ENCODE measurements around the gene IGSF5. TPM values are rescaled to one million over a fixed set of nuclear protein-coding genes. Genes with fewer than 3 reads are reported as not detected.

The IGSF5 gene
- polyA plus RNA-seq, 3 donors, result not detected

- Mint-ChIP-seq H3K9me3 (peaks cover 0 to 5% (median 2%) of the 10 kb centered on the region in 7 donors), H3K27ac (no peak overlapping the region), H3K27me3 (ENCODE audit: low read depth in 3 of 3) (peaks cover 0 to 2% (median 0%) of the 10 kb centered on the region in 3 donors), H3K4me3 (no peak overlapping the region), H3K36me3 (no peaks in the 10 kb centered on the region), H3K4me1 (no peaks in the 10 kb centered on the region)
- Histone ChIP-seq H3K9me3 (replicated peaks in 1 of 2; ENCODE audit: control insufficient read depth in 1 of 2, insufficient read depth in 1 of 2, low read length in 2 of 2) (no peaks in the 10 kb centered on the region), H3K4me2 (replicated peaks; ENCODE audit: extremely low read depth, low read length, poor library complexity, severe bottlenecking) (no peak overlapping the region), H3K27ac (ENCODE audit: low read depth in 1 of 2, low read length in 2 of 2) (no peak overlapping the region), H2AFZ (ENCODE audit: insufficient read depth, low read depth, low read length, poor library complexity, severe bottlenecking) (no peak overlapping the region), H4K20me1 (ENCODE audit: insufficient read depth, low read length) (no peaks in the 10 kb centered on the region), H3K36me3 (replicated peaks in 1 of 2; ENCODE audit: control insufficient read depth in 1 of 2, insufficient read depth in 2 of 2, low read length in 2 of 2) (no peaks in the 10 kb centered on the region), H3K4me1 (ENCODE audit: control insufficient read depth in 1 of 2, insufficient read depth in 2 of 2, low read length in 2 of 2) (no peaks in the 10 kb centered on the region), H3K79me2 (ENCODE audit: insufficient read depth, low read length) (no peaks in the 10 kb centered on the region), H3K4me3 (replicated peaks in 1 of 3; ENCODE audit: low read depth in 2 of 3, low read length in 3 of 3) (no peak overlapping the region), H3K27me3 (ENCODE audit: control insufficient read depth in 2 of 2, insufficient read depth in 2 of 2, low read length in 2 of 2) (no peaks in the 10 kb centered on the region), H3K9ac (ENCODE audit: insufficient read depth, low read length, poor library complexity, severe bottlenecking) (no peak overlapping the region)
- no peak for TF ChIP-seq CTCF (IDR thresholded peaks at IDR 0.05)
- intact Hi-C loops (cut with micrococcal nuclease), result no loop called here
- no peak for DNase-seq
- 96% methylated on average over 6 of the region's 7 CpGs for WGBS (ENCODE audit: insufficient coverage)
Observed at GRCh38 chr21:39799178-39799577, 54.2 kb downstream of the IGSF5 start.

GRCh38 chr21:39800311-39800710 is 55.3 kb downstream of the IGSF5 start:
- Histone ChIP-seq H3K27me3 (ENCODE audit: control insufficient read depth in 2 of 2, insufficient read depth in 2 of 2, low read length in 2 of 2) (no peaks in the 10 kb centered on the region), H3K9ac (ENCODE audit: insufficient read depth, low read length, poor library complexity, severe bottlenecking) (no peak overlapping the region), H3K27ac (ENCODE audit: low read depth in 1 of 2, low read length in 2 of 2) (no peak overlapping the region), H3K36me3 (replicated peaks in 1 of 2; ENCODE audit: control insufficient read depth in 1 of 2, insufficient read depth in 2 of 2, low read length in 2 of 2) (no peaks in the 10 kb centered on the region), H4K20me1 (ENCODE audit: insufficient read depth, low read length) (no peaks in the 10 kb centered on the region), H3K4me1 (ENCODE audit: control insufficient read depth in 1 of 2, insufficient read depth in 2 of 2, low read length in 2 of 2) (no peaks in the 10 kb centered on the region), H3K9me3 (replicated peaks in 1 of 2; ENCODE audit: control insufficient read depth in 1 of 2, insufficient read depth in 1 of 2, low read length in 2 of 2) (no peaks in the 10 kb centered on the region), H3K4me3 (replicated peaks in 1 of 3; ENCODE audit: low read depth in 2 of 3, low read length in 3 of 3) (no peak overlapping the region), H2AFZ (ENCODE audit: insufficient read depth, low read depth, low read length, poor library complexity, severe bottlenecking) (no peak overlapping the region), H3K79me2 (ENCODE audit: insufficient read depth, low read length) (no peaks in the 10 kb centered on the region), H3K4me2 (replicated peaks; ENCODE audit: extremely low read depth, low read length, poor library complexity, severe bottlenecking) (no peak overlapping the region)
- intact Hi-C loops (cut with micrococcal nuclease), result no loop called here
- DNase-seq, result no peak
- Mint-ChIP-seq H3K4me1 (no peaks in the 10 kb centered on the region), H3K27me3 (ENCODE audit: low read depth in 3 of 3) (peaks cover 0 to 4% (median 0%) of the 10 kb centered on the region in 3 donors), H3K27ac (no peak overlapping the region), H3K4me3 (no peak overlapping the region), H3K9me3 (peaks cover 0 to 11% (median 2%) of the 10 kb centered on the region in 7 donors), H3K36me3 (no peaks in the 10 kb centered on the region)
- no peak for TF ChIP-seq CTCF (IDR thresholded peaks at IDR 0.05)
- 100% methylated on average over 2 of the region's 4 CpGs for WGBS (ENCODE audit: insufficient coverage)
